ENCODE data around the gene TIMP3.

Gene TIMP3

GRCh38 chr22:32888976-32889375 lies 87.5 kb downstream of the TIMP3 start:
- DNase-seq: no peak

- DNase-seq: no peak
Measured at GRCh38 chr22:32896891-32897290, 95.4 kb downstream of the TIMP3 start.

- DNase-seq: no peak
Measured at GRCh38 chr22:32897400-32897799, 95.9 kb downstream of the TIMP3 start.

- no peak for DNase-seq
Measured at GRCh38 chr22:32900886-32901635, 99.6 kb downstream of the TIMP3 start.

GRCh38 chr22:32901925-32902324 lies 100.4 kb downstream of the TIMP3 start:
- DNase-seq: no peak

GRCh38 chr22:32903507-32903906 lies 102.0 kb downstream of the TIMP3 start:
- DNase-seq: no peak

- no peak for DNase-seq
Measured at GRCh38 chr22:32904044-32904443, 102.5 kb downstream of the TIMP3 start.

GRCh38 chr22:32905400-32905799 lies 103.9 kb downstream of the TIMP3 start:
- DNase-seq: no peak

- no peak for DNase-seq
Measured at GRCh38 chr22:32909581-32910428, 108.3 kb downstream of the TIMP3 start.

GRCh38 chr22:32910429-32910772 lies 108.9 kb downstream of the TIMP3 start:
- no peak for DNase-seq

GRCh38 chr22:32911503-32911902 lies 110.0 kb downstream of the TIMP3 start:
- no peak for DNase-seq

All from SHP77 treated with DMSO at 0.1 percent for 48 hours (cell line).